ENCODE data around the gene MAGEB17.
A peak's percentile ranks its signal among the peaks of the same experiment; 100 is the strongest.

MAGEB17 gene

DNA sequence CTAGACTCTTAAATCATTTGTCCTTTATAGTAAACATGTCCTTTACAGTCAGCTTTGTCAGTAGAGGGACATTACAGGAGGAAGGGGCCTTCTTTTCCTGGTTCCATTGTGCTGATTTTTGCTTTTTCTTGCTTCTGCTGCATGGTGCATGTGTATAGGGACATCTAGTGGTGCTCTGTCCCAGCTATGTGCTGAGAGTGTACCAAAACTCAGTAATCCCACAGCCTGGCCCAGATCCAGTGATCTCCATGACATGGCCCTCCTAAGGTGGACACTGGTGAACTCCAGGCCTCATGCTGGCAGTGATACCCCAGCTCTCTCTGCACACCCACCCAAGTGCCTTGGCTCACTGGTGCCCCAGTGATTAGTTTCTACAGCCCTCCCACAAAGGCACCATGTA lies 45.2 kb downstream of the MAGEB17 start:
- peak; percentile 6 for DNase-seq

- DNase-seq: no peak
Measured at GRCh38 chrX:16213961-16214360, 46.7 kb downstream of the MAGEB17 start.

DNA sequence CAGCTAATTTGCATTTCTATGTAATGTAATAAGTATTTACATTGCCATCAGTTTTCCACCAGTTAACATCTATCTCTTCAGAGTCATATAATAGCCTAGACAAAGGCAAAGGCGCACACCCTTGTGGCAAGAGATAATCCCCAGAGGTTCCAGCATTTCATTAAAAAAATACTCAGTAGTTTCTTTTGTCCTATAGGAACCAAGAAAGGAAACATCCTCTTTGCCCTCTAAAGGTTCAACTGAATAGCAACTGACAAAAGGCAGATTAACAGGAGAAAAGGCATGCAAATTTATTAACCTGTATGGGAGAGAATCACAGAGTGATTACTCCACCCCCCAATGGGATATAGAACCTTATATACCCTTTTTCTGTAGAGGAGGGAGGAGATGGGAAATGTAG lies 48.4 kb downstream of the MAGEB17 start:
- DNase-seq: no peak
